Osteoblast (primary cell): ENCODE results near the gene VGLL2. TPM values are rescaled to one million over a fixed set of nuclear protein-coding genes. Genes with fewer than 3 reads are reported as not detected.

Experiments
- DNase-seq: peaks from one replicate; pipeline ENCODE4 v3.0.0; 2011; ENCODE audit warnings: low spot score, mixed read lengths; ENCODE audit not compliant: insufficient read length; ENCODE audit errors: missing footprints
- H2AFZ ChIP-seq: 2 replicates; pipeline ENCODE4 v1.6.0; 2011; ENCODE audit warnings: mild to moderate bottlenecking, low read length
- H3K27ac ChIP-seq: 2 replicates; pipeline ENCODE4 v1.5.1; 2011; ENCODE audit warnings: mild to moderate bottlenecking, low read depth, low read length, moderate library complexity
- H3K27me3 ChIP-seq: 2 replicates; pipeline ENCODE4 v1.6.0; 2012; ENCODE audit warnings: mild to moderate bottlenecking, control low read depth, inconsistent platforms, low read length, moderate library complexity; ENCODE audit not compliant: insufficient read depth
- H3K36me3 ChIP-seq: 2 replicates; pipeline ENCODE4 v1.5.1; 2011; ENCODE audit warnings: mild to moderate bottlenecking, low read length, control low read depth, moderate library complexity; ENCODE audit not compliant: insufficient read depth
- H3K4me1 ChIP-seq: 2 replicates; pipeline ENCODE4 v1.5.1; 2011; ENCODE audit warnings: mild to moderate bottlenecking, low read length, control low read depth, moderate library complexity; ENCODE audit not compliant: insufficient read depth
- H3K4me2 ChIP-seq: 2 replicates; pipeline ENCODE4 v1.6.0; 2011; ENCODE audit warnings: mild to moderate bottlenecking, low read length; ENCODE audit not compliant: insufficient read depth
- H3K4me3 ChIP-seq: fragments of 200-600 bp; sonication (generic); 3 replicates; pipeline ENCODE4 v1.5.1; 2012; ENCODE audit warnings: mild to moderate bottlenecking, low read length, inconsistent platforms; ENCODE audit not compliant: insufficient read depth
- H3K79me2 ChIP-seq: 2 replicates; pipeline ENCODE4 v1.6.0; 2012; ENCODE audit warnings: mild to moderate bottlenecking, low read length, control low read depth, inconsistent platforms; ENCODE audit not compliant: insufficient read depth
- H3K9me3 ChIP-seq: 2 replicates; pipeline ENCODE4 v1.5.1; 2011; ENCODE audit warnings: low read depth, low read length, control low read depth
- H4K20me1 ChIP-seq: 2 replicates; pipeline ENCODE4 v1.6.0; 2012; ENCODE audit warnings: mild to moderate bottlenecking, low read length, control low read depth; ENCODE audit not compliant: insufficient read depth
- total RNA-seq: library from RNA; depleted of rRNA; stranded (reverse); fragments of >200 nt; gene quantifications from 2 replicates; pipeline ENCODE4 v1.2.3, GENCODE V29; 2012
- TF ChIP-seq, protein P1 (sequence below): IDR thresholded peaks from 2 replicates; pipeline ENCODE4 v1.5.1; 2011; ENCODE audit warnings: mild to moderate bottlenecking, low read depth, low read length, moderate library complexity; ENCODE audit errors: extremely low read depth

VGLL2 gene
- total RNA-seq, 1 donor, result not detected

DNA sequence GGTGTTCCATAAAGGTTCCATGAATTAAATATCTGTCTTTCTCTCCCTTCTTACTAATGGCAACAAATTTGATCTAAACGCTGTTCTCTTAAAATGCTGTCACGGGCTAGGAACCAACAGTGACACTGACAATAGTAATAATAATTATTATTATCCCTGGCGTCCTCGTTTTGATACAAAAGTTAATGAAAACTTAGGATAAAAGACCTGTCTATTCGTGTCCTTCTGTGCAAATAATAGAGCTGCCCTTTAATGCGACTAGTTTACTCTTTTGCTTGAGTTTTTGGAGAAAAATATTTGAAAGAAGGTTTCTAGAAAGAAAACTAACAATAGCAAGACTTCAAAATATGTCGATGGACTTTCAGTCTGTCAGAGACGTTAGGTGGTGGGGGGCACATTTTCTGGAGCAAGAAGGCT lies 4.3 kb downstream of the VGLL2 start:
- H3K4me3 ChIP-seq, result no peak overlapping the region
- DNase-seq, result no peak
- H3K36me3 ChIP-seq, result no peaks in the 10 kb centered on the region
- H3K4me1 ChIP-seq, result peaks cover 5% of the 10 kb centered on the region
- H3K79me2 ChIP-seq, result no peaks in the 10 kb centered on the region
- H3K27ac ChIP-seq, result no peak overlapping the region
- TF ChIP-seq, protein P1, sequence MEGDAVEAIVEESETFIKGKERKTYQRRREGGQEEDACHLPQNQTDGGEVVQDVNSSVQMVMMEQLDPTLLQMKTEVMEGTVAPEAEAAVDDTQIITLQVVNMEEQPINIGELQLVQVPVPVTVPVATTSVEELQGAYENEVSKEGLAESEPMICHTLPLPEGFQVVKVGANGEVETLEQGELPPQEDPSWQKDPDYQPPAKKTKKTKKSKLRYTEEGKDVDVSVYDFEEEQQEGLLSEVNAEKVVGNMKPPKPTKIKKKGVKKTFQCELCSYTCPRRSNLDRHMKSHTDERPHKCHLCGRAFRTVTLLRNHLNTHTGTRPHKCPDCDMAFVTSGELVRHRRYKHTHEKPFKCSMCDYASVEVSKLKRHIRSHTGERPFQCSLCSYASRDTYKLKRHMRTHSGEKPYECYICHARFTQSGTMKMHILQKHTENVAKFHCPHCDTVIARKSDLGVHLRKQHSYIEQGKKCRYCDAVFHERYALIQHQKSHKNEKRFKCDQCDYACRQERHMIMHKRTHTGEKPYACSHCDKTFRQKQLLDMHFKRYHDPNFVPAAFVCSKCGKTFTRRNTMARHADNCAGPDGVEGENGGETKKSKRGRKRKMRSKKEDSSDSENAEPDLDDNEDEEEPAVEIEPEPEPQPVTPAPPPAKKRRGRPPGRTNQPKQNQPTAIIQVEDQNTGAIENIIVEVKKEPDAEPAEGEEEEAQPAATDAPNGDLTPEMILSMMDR, result no peak
- no peak overlapping the region for H3K4me2 ChIP-seq
- H4K20me1 ChIP-seq, result no peaks in the 10 kb centered on the region
- H2AFZ ChIP-seq, result no peak overlapping the region
- peaks cover 97% of the 10 kb centered on the region for H3K27me3 ChIP-seq
- no peaks in the 10 kb centered on the region for H3K9me3 ChIP-seq

DNA sequence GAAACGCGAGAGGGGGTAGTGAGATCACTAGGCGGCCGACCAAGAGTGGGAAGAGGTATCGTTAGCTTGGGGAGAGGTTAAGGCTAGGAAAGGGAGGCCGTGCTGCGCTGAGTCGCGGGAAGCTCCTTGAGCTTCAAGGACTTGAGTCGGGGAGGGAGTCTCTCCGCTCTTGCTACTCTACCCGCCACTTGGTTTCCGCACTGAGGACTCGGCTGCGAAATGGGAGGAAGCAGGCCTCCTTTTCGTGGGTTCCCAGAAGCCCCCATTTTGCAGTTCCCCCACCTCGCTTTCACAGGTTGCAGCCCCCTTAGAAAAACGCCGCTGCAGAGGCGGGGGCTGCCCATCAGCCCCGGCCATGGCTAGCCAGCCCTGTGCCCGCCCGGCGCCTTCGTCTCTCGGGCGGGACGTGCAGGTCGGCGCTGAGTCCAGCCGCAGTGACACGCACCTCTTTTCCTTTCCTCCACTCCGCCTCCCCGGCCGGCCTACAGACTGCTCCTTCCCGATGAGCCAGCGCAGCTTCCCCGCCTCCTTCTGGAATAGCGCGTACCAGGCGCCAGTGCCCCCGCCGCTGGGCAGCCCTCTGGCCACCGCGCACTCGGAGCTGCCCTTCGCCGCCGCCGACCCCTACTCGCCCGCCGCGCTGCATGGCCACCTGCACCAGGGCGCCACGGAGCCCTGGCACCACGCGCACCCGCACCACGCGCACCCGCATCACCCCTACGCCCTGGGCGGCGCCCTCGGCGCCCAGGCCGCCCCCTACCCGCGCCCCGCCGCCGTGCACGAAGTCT lies 4.9 kb downstream of the VGLL2 start:
- TF ChIP-seq, protein P1, result no peak
- Histone ChIP-seq H3K4me1 (no peaks in the 10 kb centered on the region), H3K36me3 (no peaks in the 10 kb centered on the region), H3K9me3 (no peaks in the 10 kb centered on the region), H3K4me2 (peak overlapping the region; percentile 47), H4K20me1 (no peaks in the 10 kb centered on the region), H3K27me3 (peaks cover 97% of the 10 kb centered on the region), H3K4me3 (peak overlapping the region; percentile 33), H2AFZ (peak overlapping the region; percentile 15), H3K27ac (no peak overlapping the region), H3K79me2 (no peaks in the 10 kb centered on the region)
- peak; percentile 85 for DNase-seq

DNA sequence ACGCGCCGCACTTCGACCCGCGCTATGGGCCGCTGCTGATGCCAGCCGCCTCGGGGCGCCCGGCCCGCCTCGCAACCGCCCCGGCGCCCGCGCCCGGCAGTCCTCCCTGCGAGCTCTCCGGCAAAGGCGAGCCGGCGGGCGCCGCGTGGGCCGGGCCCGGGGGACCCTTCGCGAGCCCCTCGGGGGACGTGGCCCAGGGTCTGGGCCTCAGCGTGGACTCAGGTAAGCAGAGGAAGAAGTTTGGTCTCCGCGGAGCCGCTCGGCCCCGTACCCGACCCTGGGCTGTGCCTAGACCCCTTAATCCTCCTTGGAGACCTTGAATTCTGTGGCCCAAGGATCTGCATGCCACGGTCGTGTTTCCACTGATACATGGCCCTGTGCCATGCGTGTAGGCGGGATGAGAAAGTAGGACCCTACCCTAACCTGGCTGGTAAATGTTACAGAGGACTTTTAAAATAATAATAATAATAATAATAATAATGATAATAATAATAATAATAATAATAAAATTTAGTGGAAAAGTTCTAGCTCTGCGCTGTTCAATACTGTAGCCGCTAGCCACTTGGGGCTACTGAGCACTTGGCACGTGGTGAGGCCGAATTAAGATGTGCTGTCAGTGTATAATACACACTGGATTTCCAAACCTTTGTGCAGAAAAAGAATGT lies 5.6 kb downstream of the VGLL2 start:
- DNase-seq, result no peak
- TF ChIP-seq, protein P1, result no peak
- Histone ChIP-seq H3K36me3 (no peaks in the 10 kb centered on the region), H2AFZ (no peak overlapping the region), H3K4me2 (no peak overlapping the region), H3K4me3 (no peak overlapping the region), H3K79me2 (no peaks in the 10 kb centered on the region), H3K9me3 (no peaks in the 10 kb centered on the region), H3K4me1 (no peaks in the 10 kb centered on the region), H4K20me1 (no peaks in the 10 kb centered on the region), H3K27me3 (peaks cover 97% of the 10 kb centered on the region), H3K27ac (no peak overlapping the region)
